ENCODE measurements around the gene DRGX.

The DRGX gene

DNA sequence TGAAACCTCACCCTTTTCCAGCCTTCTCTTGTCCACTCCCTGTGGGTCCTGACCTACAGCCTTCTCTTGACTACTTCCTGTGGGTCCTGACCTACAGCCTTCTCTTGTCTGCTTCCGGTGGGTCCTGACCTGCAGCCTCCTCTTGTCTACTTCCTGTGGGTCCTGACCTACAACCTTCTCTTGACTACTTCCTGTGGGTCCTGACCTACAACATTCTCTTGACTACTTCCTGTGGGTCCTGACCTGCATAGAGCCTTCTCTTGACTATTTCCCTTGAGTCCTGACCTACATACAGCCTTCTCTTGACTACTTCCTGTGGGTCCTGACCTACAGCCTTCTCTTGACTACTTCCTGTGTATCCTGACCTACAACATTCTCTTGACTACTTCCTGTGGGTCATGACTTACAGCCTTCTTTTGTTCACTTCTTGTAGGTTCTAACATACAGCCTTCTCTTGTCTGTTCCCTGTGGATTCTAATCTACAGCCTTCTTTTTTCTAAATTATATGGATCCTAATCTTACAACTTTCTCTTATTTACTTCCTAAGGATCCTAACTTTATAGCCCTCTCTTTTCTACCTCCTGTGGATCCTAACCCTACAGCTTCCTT, 60.4 kb downstream of the DRGX start:
- no peak for TF ChIP-seq CTCF (IDR thresholded peaks at IDR 0.05; ENCODE audit: control insufficient read depth, insufficient read depth, low read depth, low read length, missing control alignments)
- no peak overlapping the region for H3K4me3 ChIP-seq (ENCODE audit: control insufficient read depth, low read depth, low read length)
- no peak for DNase-seq (ENCODE audit: low read depth)

DNA sequence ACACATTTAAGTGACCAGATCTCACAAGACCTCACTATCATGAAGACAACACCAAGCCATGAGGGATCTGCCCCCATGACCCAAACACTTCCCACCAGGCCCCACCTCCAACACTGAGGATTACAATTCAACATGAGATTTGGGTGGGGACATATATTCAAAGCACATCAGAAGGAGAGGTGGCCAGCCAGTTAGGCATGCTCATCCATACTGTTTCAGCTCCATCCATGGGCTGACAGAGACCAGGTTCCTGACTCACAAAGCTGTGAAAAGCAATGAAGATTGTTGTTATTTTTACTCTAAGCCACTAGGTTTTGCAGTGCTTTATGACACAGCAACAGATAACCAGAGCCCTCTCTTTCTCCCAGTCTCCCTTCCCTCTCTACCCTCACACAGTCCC, 60.9 kb downstream of the DRGX start:
- no peak overlapping the region for H3K4me3 ChIP-seq (ENCODE audit: control insufficient read depth, low read depth, low read length)
- DNase-seq (ENCODE audit: low read depth) = no peak
- TF ChIP-seq CTCF (IDR thresholded peaks at IDR 0.05; ENCODE audit: control insufficient read depth, insufficient read depth, low read depth, low read length, missing control alignments) = no peak

GRCh38 chr10:49333192-49333591, 62.7 kb downstream of the DRGX start:
- no peak for DNase-seq (ENCODE audit: low read depth)
- TF ChIP-seq CTCF (IDR thresholded peaks at IDR 0.05; ENCODE audit: control insufficient read depth, insufficient read depth, low read depth, low read length, missing control alignments) = no peak
- H3K4me3 ChIP-seq (ENCODE audit: control insufficient read depth, low read depth, low read length) = no peak overlapping the region

DNA sequence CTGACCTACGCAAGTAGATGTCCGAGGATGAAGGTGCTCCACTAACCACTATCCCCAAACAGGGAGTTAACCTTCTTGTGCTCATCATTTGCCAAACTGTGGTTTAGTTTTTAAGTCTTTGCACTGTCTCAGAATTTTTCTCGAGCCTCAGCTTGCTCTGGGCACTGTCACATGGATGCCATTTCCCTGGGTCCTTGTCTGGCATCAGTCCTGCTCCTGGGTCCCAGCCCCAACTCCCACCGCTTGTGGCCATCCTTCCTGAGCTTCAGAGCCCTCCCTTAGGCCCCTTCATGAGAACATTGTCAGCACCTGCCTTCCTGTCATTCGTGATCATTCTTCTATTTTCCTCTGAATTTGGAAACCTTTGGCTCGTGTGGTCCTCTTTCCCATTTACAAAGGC, 63.1 kb downstream of the DRGX start:
- no peak overlapping the region for H3K4me3 ChIP-seq (ENCODE audit: control insufficient read depth, low read depth, low read length)
- no peak for DNase-seq (ENCODE audit: low read depth)
- TF ChIP-seq CTCF (IDR thresholded peaks at IDR 0.05; ENCODE audit: control insufficient read depth, insufficient read depth, low read depth, low read length, missing control alignments) = no peak

DNA sequence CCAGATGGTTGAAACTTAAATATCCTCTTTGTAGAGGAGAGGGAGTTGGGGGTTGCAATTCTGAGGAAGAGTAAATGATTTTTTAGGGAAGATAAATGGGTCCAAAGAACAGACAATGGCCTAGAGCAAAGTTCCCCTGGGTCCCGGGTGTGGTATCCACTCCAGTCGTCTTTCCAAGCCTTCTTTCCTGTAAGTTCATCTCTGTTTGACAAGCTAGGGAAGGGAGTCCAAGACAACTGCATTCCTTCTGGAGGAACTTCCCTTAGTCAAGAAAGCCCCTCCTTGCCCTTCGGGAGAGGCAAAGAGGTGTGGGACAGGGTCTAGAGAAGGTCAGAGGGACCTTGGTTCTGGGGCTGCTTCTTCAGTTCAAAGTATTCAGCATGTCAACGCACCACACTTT, 63.6 kb downstream of the DRGX start:
- no peak overlapping the region for H3K4me3 ChIP-seq (ENCODE audit: control insufficient read depth, low read depth, low read length)
- no peak for TF ChIP-seq CTCF (IDR thresholded peaks at IDR 0.05; ENCODE audit: control insufficient read depth, insufficient read depth, low read depth, low read length, missing control alignments)
- DNase-seq (ENCODE audit: low read depth) = no peak

GRCh38 chr10:49331431-49331830, 64.5 kb downstream of the DRGX start:
- no peak for DNase-seq (ENCODE audit: low read depth)
- H3K4me3 ChIP-seq (ENCODE audit: control insufficient read depth, low read depth, low read length) = no peak overlapping the region
- no peak for TF ChIP-seq CTCF (IDR thresholded peaks at IDR 0.05; ENCODE audit: control insufficient read depth, insufficient read depth, low read depth, low read length, missing control alignments)

Data from AG09309 (cell line).